ENCODE results near the gene EIF5AL1.

- TF ChIP-seq GABPA (IDR thresholded peaks at IDR 0.05; ENCODE audit: low read depth) (no peak), REST (IDR thresholded peaks at IDR 0.05; ENCODE audit: insufficient replicate concordance, low read depth) (no peak), CTCF (IDR thresholded peaks at IDR 0.05; ENCODE audit: insufficient read depth, low read length) (no peak), POLR2AphosphoS5 (IDR thresholded peaks at IDR 0.05; ENCODE audit: low read depth) (no peak)
These were observed 14.0 kb upstream of the EIF5AL1 start for GRCh38 chr10:79498291-79498829.

Data from HL-60 (cell line).